ENCODE data around the gene TAF13.

- TF ChIP-seq, protein P1, sequence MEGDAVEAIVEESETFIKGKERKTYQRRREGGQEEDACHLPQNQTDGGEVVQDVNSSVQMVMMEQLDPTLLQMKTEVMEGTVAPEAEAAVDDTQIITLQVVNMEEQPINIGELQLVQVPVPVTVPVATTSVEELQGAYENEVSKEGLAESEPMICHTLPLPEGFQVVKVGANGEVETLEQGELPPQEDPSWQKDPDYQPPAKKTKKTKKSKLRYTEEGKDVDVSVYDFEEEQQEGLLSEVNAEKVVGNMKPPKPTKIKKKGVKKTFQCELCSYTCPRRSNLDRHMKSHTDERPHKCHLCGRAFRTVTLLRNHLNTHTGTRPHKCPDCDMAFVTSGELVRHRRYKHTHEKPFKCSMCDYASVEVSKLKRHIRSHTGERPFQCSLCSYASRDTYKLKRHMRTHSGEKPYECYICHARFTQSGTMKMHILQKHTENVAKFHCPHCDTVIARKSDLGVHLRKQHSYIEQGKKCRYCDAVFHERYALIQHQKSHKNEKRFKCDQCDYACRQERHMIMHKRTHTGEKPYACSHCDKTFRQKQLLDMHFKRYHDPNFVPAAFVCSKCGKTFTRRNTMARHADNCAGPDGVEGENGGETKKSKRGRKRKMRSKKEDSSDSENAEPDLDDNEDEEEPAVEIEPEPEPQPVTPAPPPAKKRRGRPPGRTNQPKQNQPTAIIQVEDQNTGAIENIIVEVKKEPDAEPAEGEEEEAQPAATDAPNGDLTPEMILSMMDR (IDR thresholded peaks at IDR 0.05; ENCODE audit: low read depth, low read length): no peak
- no peak for TF ChIP-seq EZH2phosphoT487 (IDR thresholded peaks at IDR 0.05; ENCODE audit: low read depth)
These were observed 15.5 kb upstream of the TAF13 start for GRCh38 chr1:109091078-109091838.

Measured in OCI-LY3 (cell line).